ENCODE results near the gene PRELP.

- no peak for TF ChIP-seq CTCF (IDR thresholded peaks at IDR 0.05; ENCODE audit: insufficient read depth, low read depth, low read length)
- no peak for TF ChIP-seq EZH2 (IDR thresholded peaks at IDR 0.05; ENCODE audit: insufficient read depth, low read length)
These were observed 33.0 kb downstream of the PRELP start for GRCh38 chr1:203508463-203509073.

All from astrocyte (in vitro differentiated cells and primary cell).